IPS DF 4.7 (cell line): ENCODE measurements around the gene JARID2.

Experiments used
- DNase-seq: peaks from one replicate; pipeline ENCODE4 v3.0.0-alpha.2; 2013; ENCODE audit warnings: low spot score; ENCODE audit errors: extremely low read depth

JARID2 gene

GRCh38 chr6:15437090-15437635 lies 191.3 kb downstream of the JARID2 start:
- DNase-seq, result no peak

GRCh38 chr6:15439410-15440025 lies 193.6 kb downstream of the JARID2 start:
- DNase-seq, result no peak

GRCh38 chr6:15440040-15440439 lies 194.2 kb downstream of the JARID2 start:
- no peak for DNase-seq

GRCh38 chr6:15441215-15441868 lies 195.5 kb downstream of the JARID2 start:
- DNase-seq, result no peak

- no peak for DNase-seq
These were observed 196.1 kb downstream of the JARID2 start for GRCh38 chr6:15441981-15442380.

GRCh38 chr6:15442467-15442866 lies 196.6 kb downstream of the JARID2 start:
- no peak for DNase-seq

- DNase-seq, result no peak
These were observed 197.4 kb downstream of the JARID2 start for GRCh38 chr6:15443119-15443830.

GRCh38 chr6:15444081-15444731 lies 198.3 kb downstream of the JARID2 start:
- DNase-seq, result no peak

GRCh38 chr6:15444881-15445280 lies 199.0 kb downstream of the JARID2 start:
- no peak for DNase-seq

- no peak for DNase-seq
These were observed 201.8 kb downstream of the JARID2 start for GRCh38 chr6:15447546-15448267.

GRCh38 chr6:15449011-15449410 lies 203.1 kb downstream of the JARID2 start:
- no peak for DNase-seq

- no peak for DNase-seq
These were observed 205.9 kb downstream of the JARID2 start for GRCh38 chr6:15451738-15452137.

- DNase-seq, result no peak
These were observed 206.5 kb downstream of the JARID2 start for GRCh38 chr6:15452182-15452941.

- no peak for DNase-seq
These were observed 207.3 kb downstream of the JARID2 start for GRCh38 chr6:15453186-15453585.

- no peak for DNase-seq
These were observed 207.8 kb downstream of the JARID2 start for GRCh38 chr6:15453622-15454021.

- DNase-seq, result no peak
These were observed 210.6 kb downstream of the JARID2 start for GRCh38 chr6:15456422-15456821.

- DNase-seq, result no peak
These were observed 211.3 kb downstream of the JARID2 start for GRCh38 chr6:15457121-15457650.

- DNase-seq, result no peak
These were observed 212.2 kb downstream of the JARID2 start for GRCh38 chr6:15458021-15458459.

- DNase-seq, result no peak
These were observed 214.3 kb downstream of the JARID2 start for GRCh38 chr6:15460110-15460727.
